K562 (cell line): ENCODE measurements around the gene MALRD1. TPM values are rescaled to one million over a fixed set of nuclear protein-coding genes. Genes with fewer than 3 reads are reported as not detected.

ENCODE experiments used
- ATAC-seq: fragments of 200-7000 bp; cut with Tn5 transposase; 3 replicates; pipeline ENCODE4 v1.9.1; 2020; ENCODE audit warnings: moderate library complexity
- BruUV-seq: library from RNA; stranded (reverse); fragments of 400-500 nt; replicated peaks from 2 replicates; lab custom pipeline; 2021; lab: Mats Ljungman, UMichigan
- CTCF ChIA-PET: fragments of 300-600 bp; formaldehyde crosslinking; extraction: SDS; loops from one replicate; lab custom pipeline; 2021; ENCODE audit warnings: low intra/inter-chr PET ratio; lab: Yijun Ruan, JAX
- POLR2A ChIA-PET: fragments of 300-600, 350-650 bp; sonication (Branson Sonifier 250); formaldehyde crosslinking; extraction: SDS; loops from one replicate; lab custom pipeline; 2021; ENCODE audit warnings: antibody characterized with exemption, inconsistent platforms; lab: Yijun Ruan, JAX
- DNase-seq, 4 experiments: peaks; one replicate each; pipeline versions ENCODE4 v3.0.0 to v3.0.0-alpha.2; 2011 to 2018; ENCODE audit warnings: low spot score in 3 of 4, mixed read lengths in 3 of 4; ENCODE audit errors: extremely low read depth in 1 of 4
- FAIRE-seq: peaks from 2 replicates; lab custom pipeline; 2011; peaks lifted over from hg19 to GRCh38; lab: Jason Lieb, UNC
- H2AFZ ChIP-seq: 2 replicates; pipeline ENCODE4 v1.6.0; 2011; ENCODE audit warnings: low read depth, low read length, control low read depth, inconsistent platforms
- H3K27ac ChIP-seq: fragments of 200-600 bp; 3 replicates; pipeline ENCODE4 v1.8.0; 2011; ENCODE audit warnings: low read depth, mild to moderate bottlenecking, control low read depth, inconsistent platforms, low read length, moderate library complexity, mixed read lengths; ENCODE audit errors: extremely low read depth
- H3K27me3 ChIP-seq, 2 experiments: fragments of 300-600 bp in 1 of 2; 2 replicates in 1 of 2; 3 replicates in 1 of 2; pipeline versions ENCODE4 v1.6.0 to v1.8.0; 2011; ENCODE audit warnings: inconsistent platforms in 2 of 2, low read length in 2 of 2, mild to moderate bottlenecking in 1 of 2, mixed read lengths in 1 of 2, moderate library complexity in 1 of 2; ENCODE audit not compliant: control insufficient read depth in 2 of 2, insufficient read depth in 2 of 2
- H3K36me3 ChIP-seq: fragments of 300-600 bp; 3 replicates; pipeline ENCODE4 v1.8.0; 2011; ENCODE audit warnings: mild to moderate bottlenecking, low read length, inconsistent platforms; ENCODE audit not compliant: control insufficient read depth, insufficient read depth
- H3K4me1 ChIP-seq, 2 experiments: fragments of 200-600 bp in 1 of 2; replicated peaks in 1 of 2; 2 replicates in 1 of 2; 3 replicates in 1 of 2; pipeline versions ENCODE4 v1.5.1 to v1.8.0; 2011; ENCODE audit warnings: inconsistent platforms in 2 of 2, low read length in 2 of 2, mild to moderate bottlenecking in 1 of 2, mixed read lengths in 1 of 2, moderate library complexity in 1 of 2; ENCODE audit not compliant: control insufficient read depth in 2 of 2, insufficient read depth in 2 of 2
- H3K4me2 ChIP-seq: 2 replicates; pipeline ENCODE4 v1.6.1; 2011; ENCODE audit warnings: low read length, control low read depth, inconsistent platforms, mixed read lengths; ENCODE audit not compliant: insufficient read depth
- H3K4me3 ChIP-seq: fragments of 200-600 bp; sonication (generic), shearing (Covaris generic); 2 replicates; pipeline ENCODE4 v1.5.1; 2016; ENCODE audit warnings: control low read depth, inconsistent platforms
- H3K79me2 ChIP-seq: fragments of 200-600 bp; 3 replicates; pipeline ENCODE4 v1.8.0; 2011; ENCODE audit warnings: low read length, inconsistent platforms; ENCODE audit not compliant: control insufficient read depth, insufficient read depth
- H3K9ac ChIP-seq, 2 experiments: 2 replicates each; pipeline versions ENCODE4 v1.6.0 to v1.6.1; 2011; ENCODE audit warnings: low read depth in 2 of 2, low read length in 2 of 2, control low read depth in 1 of 2, inconsistent platforms in 1 of 2, mild to moderate bottlenecking in 1 of 2, mixed read lengths in 1 of 2; ENCODE audit not compliant: insufficient read depth in 1 of 2
- H3K9me1 ChIP-seq: one replicate; pipeline ENCODE4 v1.6.0; 2011; ENCODE audit warnings: inconsistent platforms, mild to moderate bottlenecking, low read length, moderate library complexity; ENCODE audit not compliant: control insufficient read depth, insufficient read depth
- H3K9me3 ChIP-seq: replicated peaks from 2 replicates; pipeline ENCODE4 v1.5.1; 2011; ENCODE audit warnings: low read depth, low read length, inconsistent platforms; ENCODE audit not compliant: control insufficient read depth, insufficient read depth
- H4K20me1 ChIP-seq: replicated peaks from 2 replicates; pipeline ENCODE4 v1.6.1; 2011; ENCODE audit warnings: low read length, inconsistent platforms, mixed read lengths; ENCODE audit not compliant: control insufficient read depth, insufficient read depth
- MECOM ChIP-seq: fragments of 250-450 bp; sonication (Bioruptor Pico); IDR thresholded peaks from 2 replicates; pipeline ENCODE4 v1.8.0; 2022; ENCODE audit warnings: inconsistent platforms
- MTA1 ChIP-seq: fragments of 450-650 bp; IDR thresholded peaks from 2 replicates; pipeline ENCODE4 v1.6.1; 2017; ENCODE audit warnings: borderline replicate concordance
- PYGO2 ChIP-seq: fragments of 450-650 bp; IDR thresholded peaks from 2 replicates; pipeline ENCODE4 v1.6.1; 2016; ENCODE audit warnings: mild to moderate bottlenecking, missing genetic modification characterization, moderate library complexity, missing compliant biosample characterization
- RBM22 ChIP-seq: fragments of 200-400 bp; formaldehyde crosslinking; IDR thresholded peaks from 2 replicates; pipeline ENCODE4 v1.6.1; 2018; ENCODE audit warnings: low read length, low read depth; ENCODE audit not compliant: poor library complexity, severe bottlenecking
- STAT5B ChIP-seq: fragments of 250-450 bp; sonication (Bioruptor Pico); IDR thresholded peaks from 2 replicates; pipeline ENCODE4 v1.8.0; 2021; ENCODE audit warnings: mild to moderate bottlenecking, inconsistent platforms
- ZNF174 ChIP-seq: fragments of 250-450 bp; sonication (Bioruptor Pico); IDR thresholded peaks from 2 replicates; pipeline ENCODE4 v1.4.0; 2020; ENCODE audit warnings: mild to moderate bottlenecking
- ZNF311 ChIP-seq: fragments of 250-450 bp; sonication (Bioruptor Pico); IDR thresholded peaks from 2 replicates; pipeline ENCODE4 v1.4.0; 2020; ENCODE audit warnings: mild to moderate bottlenecking, moderate library complexity
- ZNF449 ChIP-seq: fragments of 250-450 bp; sonication (Bioruptor Pico); IDR thresholded peaks from 2 replicates; pipeline ENCODE4 v1.8.0; 2022; ENCODE audit warnings: moderate library complexity, mild to moderate bottlenecking, inconsistent platforms
- WGBS: fragments of 100-300 bp; shearing (Covaris generic); methylation state at CpG from one replicate; pipeline ENCODE4 v1.1.6; 2016; ENCODE audit warnings: low coverage, mixed read lengths; ENCODE audit not compliant: insufficient coverage; ENCODE audit errors: missing lambda C conversion rate; 5-methylcytosine and 5-hydroxymethylcytosine counted together
- in situ Hi-C: fragments of 300-500 bp; cut with MboI; formaldehyde crosslinking; loops from 4 replicates; pipeline ENCODE4 v1.15.0; 2018; ENCODE audit warnings: inconsistent platforms, mixed read lengths
- intact Hi-C: fragments of 100-400 bp; cut with micrococcal nuclease; formaldehyde crosslinking; loops from 2 replicates; pipeline ENCODE4 v1.14.2; 2022
- polyA plus RNA-seq, 8 experiments: library from polyadenylated mRNA; depleted of rRNA in 4 of 8; stranded (reverse) in 5 of 8; unstranded in 3 of 8; fragments of >200 nt; fragmentation: Nextera tagmentation in 2 of 8; fragmentation: Illumina TruSeq in 1 of 8; extraction: Ambion mirVana in 2 of 8; extraction: Trizol in 1 of 8; gene quantifications; 2 replicates each; pipeline versions ENCODE4 v1.2.1 to v1.2.3, GENCODE V29; 2011 to 2014; ENCODE audit warnings: inconsistent platforms in 1 of 8, missing spikeins in 1 of 8
- total RNA-seq, 7 experiments: library from RNA; depleted of rRNA in 6 of 7; stranded (reverse); fragments of >200 nt in 6 of 7; fragmentation: Illumina TruSeq in 2 of 7; extraction: Trizol in 2 of 7; gene quantifications; 2 replicates each; pipeline versions ENCODE4 v1.2.1 to v1.2.3, GENCODE V29; 2011 to 2021; ENCODE audit warnings: low replicate concordance in 1 of 7

MALRD1 gene
- total and polyA plus RNA-seq, 9 of the 15 experiments (the other 6 are each of a cell fraction or from before 2014, with no cell fraction given): not detected

DNA sequence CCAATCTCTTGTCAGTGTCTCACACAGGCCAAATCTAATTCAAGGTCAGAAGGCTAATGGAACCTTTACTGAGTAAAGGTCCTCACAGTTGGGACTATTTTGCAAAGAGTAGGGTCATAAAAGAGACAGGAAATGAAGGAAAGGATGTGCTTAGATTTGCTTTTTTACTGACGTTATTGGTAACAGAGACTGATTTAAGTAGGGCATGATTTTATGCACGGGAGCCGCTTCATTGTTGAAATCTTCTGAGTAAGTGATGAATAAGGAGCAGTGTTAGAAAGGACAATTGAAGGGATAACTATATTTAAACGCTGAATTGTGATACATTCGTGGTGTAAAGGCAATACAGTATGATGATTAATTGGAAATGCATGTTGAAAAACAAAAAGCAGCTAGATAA, 261.5 kb downstream of the MALRD1 start (continued):
- no peak for TF ChIP-seq ZNF311 (CRISPR knock-in tag)

- Histone ChIP-seq H3K9ac (no peak overlapping the region), H3K4me1 (no peaks in the 10 kb centered on the region), H2AFZ (no peak overlapping the region), H3K79me2 (no peaks in the 10 kb centered on the region), H4K20me1 (no peaks in the 10 kb centered on the region), H3K27ac (no peak overlapping the region), H3K9me1 (no peaks in the 10 kb centered on the region), H3K27me3 (no peaks in the 10 kb centered on the region), H3K4me2 (no peak overlapping the region), H3K36me3 (no peaks in the 10 kb centered on the region), H3K4me3 (no peak overlapping the region), H3K9me3 (no peaks in the 10 kb centered on the region)
- POLR2A ChIA-PET: no interaction called here
- in situ Hi-C loops: no loop called here
- TF ChIP-seq MTA1: no peak
- no peak for TF ChIP-seq MECOM (CRISPR knock-in tag)
- no peak for TF ChIP-seq ZNF174 (CRISPR knock-in tag)
- no peak for TF ChIP-seq STAT5B (CRISPR knock-in tag)
- TF ChIP-seq PYGO2: no peak
- TF ChIP-seq ZNF449 (CRISPR knock-in tag): no peak
- TF ChIP-seq RBM22: no peak
- ATAC-seq (no peak), FAIRE-seq (no peak), DNase-seq (no peak)
- CTCF ChIA-PET: no interaction called here
- intact Hi-C loops: no loop called here
- no TSS peak for BruUV-seq
- 0% methylated on average over 3 of the region's 3 CpGs for WGBS
Observed at GRCh38 chr10:19316204-19316870, 267.7 kb downstream of the MALRD1 start.
